K562 (cell line): Measurements from ENCODE around the gene ZNF324B. TPM values are rescaled to one million over a fixed set of nuclear protein-coding genes. Genes with fewer than 3 reads are reported as not detected.
A peak's percentile ranks its signal among the peaks of the same experiment; 100 is the strongest.

Experiments used
- ATF7 ChIP-seq: fragments of 450-650 bp; IDR thresholded peaks from 2 replicates; pipeline ENCODE4 v1.7.1; 2014; ENCODE audit warnings: mild to moderate bottlenecking, moderate library complexity
- CBFA2T3 ChIP-seq: fragments of 450-650 bp; IDR thresholded peaks from 2 replicates; pipeline ENCODE4 v1.6.1; 2017
- EP400 ChIP-seq: fragments of 450-650 bp; IDR thresholded peaks from 2 replicates; pipeline ENCODE4 v1.6.1; 2017; ENCODE audit warnings: antibody characterized with exemption, mild to moderate bottlenecking, moderate library complexity
- GATAD2B ChIP-seq: fragments of 450-650 bp; IDR thresholded peaks from 2 replicates; pipeline ENCODE4 v1.6.1; 2017; ENCODE audit warnings: mild to moderate bottlenecking, borderline replicate concordance
- GTF2E2 ChIP-seq: fragments of 200-800 bp; sonication (Bioruptor generic); IDR thresholded peaks from 2 replicates; pipeline ENCODE4 v1.6.1; 2016; ENCODE audit warnings: missing genetic modification characterization, missing compliant biosample characterization
- HCFC1 ChIP-seq: IDR thresholded peaks from 2 replicates; pipeline ENCODE4 v1.6.1; 2012; ENCODE audit warnings: low read depth, low read length, improper control_type of control experiment
- KLF16 ChIP-seq: IDR thresholded peaks from 2 replicates; pipeline ENCODE4 v1.6.1; 2016; ENCODE audit warnings: antibody characterized with exemption
- MYC ChIP-seq, 2 experiments: fragments of 250-450 bp in 1 of 2; sonication (Bioruptor Pico) in 1 of 2; IDR thresholded peaks; 2 replicates each; pipeline versions ENCODE4 v1.5.1 to v1.6.1; 2012 to 2021; ENCODE audit warnings: low read depth in 2 of 2, borderline replicate concordance in 1 of 2, improper control_type of control experiment in 1 of 2, low read length in 1 of 2, mild to moderate bottlenecking in 1 of 2, moderate library complexity in 1 of 2
- PHF8 ChIP-seq: fragments of 200-600 bp; sonication (generic); IDR thresholded peaks from 2 replicates; pipeline ENCODE4 v1.6.1; 2012; ENCODE audit warnings: mixed run types, mild to moderate bottlenecking, inconsistent platforms, low read length, moderate library complexity, borderline replicate concordance
- RBM14 ChIP-seq: fragments of 200-400 bp; formaldehyde crosslinking; IDR thresholded peaks from 2 replicates; pipeline ENCODE4 v1.6.1; 2018; ENCODE audit warnings: low read depth, mild to moderate bottlenecking, low read length, moderate library complexity, borderline replicate concordance; ENCODE audit not compliant: insufficient read depth
- REST ChIP-seq, 2 experiments: fragments of 450-650 bp; formaldehyde crosslinking in 1 of 2; IDR thresholded peaks; 2 replicates each; pipeline versions ENCODE4 v1.4.0 to v1.6.1; 2014 to 2020; ENCODE audit warnings: mild to moderate bottlenecking in 2 of 2, borderline replicate concordance in 1 of 2, low read depth in 1 of 2
- TCF7 ChIP-seq: sonication (generic); IDR thresholded peaks from 2 replicates; pipeline ENCODE4 v1.6.1; 2016; ENCODE audit warnings: antibody characterized with exemption, borderline replicate concordance
- THAP12 ChIP-seq: fragments of 250-450 bp; sonication (Bioruptor Pico); IDR thresholded peaks from 2 replicates; pipeline ENCODE4 v1.9.0; 2021; ENCODE audit warnings: mild to moderate bottlenecking, inconsistent platforms
- ZBTB43 ChIP-seq: sonication (generic); formaldehyde crosslinking; IDR thresholded peaks from 2 replicates; pipeline ENCODE4 v1.8.0; 2023; ENCODE audit warnings: mild to moderate bottlenecking, missing genetic modification reagents
- polyA plus RNA-seq, 8 experiments: library from polyadenylated mRNA; depleted of rRNA in 4 of 8; stranded (reverse) in 5 of 8; unstranded in 3 of 8; fragments of >200 nt; fragmentation: Nextera tagmentation in 2 of 8; fragmentation: Illumina TruSeq in 1 of 8; extraction: Ambion mirVana in 2 of 8; extraction: Trizol in 1 of 8; gene quantifications; 2 replicates each; pipeline versions ENCODE4 v1.2.1 to v1.2.3, GENCODE V29; 2011 to 2014; ENCODE audit warnings: inconsistent platforms in 1 of 8, missing spikeins in 1 of 8
- total RNA-seq, 7 experiments: library from RNA; depleted of rRNA in 6 of 7; stranded (reverse); fragments of >200 nt in 6 of 7; fragmentation: Illumina TruSeq in 2 of 7; extraction: Trizol in 2 of 7; gene quantifications; 2 replicates each; pipeline versions ENCODE4 v1.2.1 to v1.2.3, GENCODE V29; 2011 to 2021; ENCODE audit warnings: low replicate concordance in 1 of 7

Gene ZNF324B
- total and polyA plus RNA-seq, 9 of the 15 experiments (the other 6 are each of a cell fraction or from before 2014, with no cell fraction given): 0.20 to 13.5 (median 5.7) TPM

- 0 out of 2 replicates have a peak, but pooled peaks have one; percentile 66 for TF ChIP-seq ZBTB43
- TF ChIP-seq ATF7: peak; percentile 88
- TF ChIP-seq REST (IDR thresholded peaks at IDR 0.05; ENCODE audit: borderline replicate concordance): peak; percentile 85
- TF ChIP-seq REST (CRISPR knock-in tag; IDR thresholded peaks at IDR 0.05; ENCODE audit: low read depth): peak; percentile 24; the same call in 1 of the 2 replicates
- TF ChIP-seq GATAD2B: peak; percentile 69; the same call in 1 of the 2 replicates
- 0 out of 2 replicates have a peak, but pooled peaks have one; percentile 10 for TF ChIP-seq TCF7
- peak; percentile 68; the same call in 1 of the 2 replicates for TF ChIP-seq GTF2E2
- no peak for TF ChIP-seq CBFA2T3
- peak; percentile 84 for TF ChIP-seq EP400
- peak; percentile 87; the same call in 1 of the 2 replicates for TF ChIP-seq RBM14
- peak; percentile 52; the same call in 1 of the 2 replicates for TF ChIP-seq THAP12
- TF ChIP-seq HCFC1: peak; percentile 95
- peak; percentile 2; the same call in 1 of the 2 replicates for TF ChIP-seq KLF16
- TF ChIP-seq MYC (IDR thresholded peaks at IDR 0.05; ENCODE audit: low read depth, low read length): peak; percentile 33; the same call in 1 of the 2 replicates
- peak; percentile 88 for TF ChIP-seq MYC (CRISPR knock-in tag; IDR thresholded peaks at IDR 0.05; ENCODE audit: borderline replicate concordance, low read depth)
- TF ChIP-seq PHF8: peak; percentile 85
Measured at GRCh38 chr19:58408152-58409009, 43.0 kb upstream of the ZNF324B start, which contains the start of gene ZNF584 (continued).
